HEK293 (cell line): Measurements from ENCODE around the gene SHMT2.
A peak's percentile ranks its signal among the peaks of the same experiment; 100 is the strongest.

Experiments
- CTCF ChIA-PET: fragments of 350-600 bp; formaldehyde crosslinking; extraction: SDS; loops from one replicate; lab custom pipeline; 2021; ENCODE audit warnings: antibody characterized with exemption; lab: Yijun Ruan, JAX
- POLR2A ChIA-PET: fragments of 300-600 bp; formaldehyde crosslinking; extraction: SDS; loops from one replicate; lab custom pipeline; 2020; ENCODE audit warnings: antibody characterized with exemption, inconsistent platforms; lab: Yijun Ruan, JAX
- H3K27ac ChIP-seq: fragments of 200-500 bp; sonication (Bioruptor generic); 2 replicates; pipeline ENCODE4 v1.5.1; 2014; ENCODE audit warnings: low read depth, low read length, control low read depth, inconsistent platforms; ENCODE audit errors: extremely low read depth
- H3K36me3 ChIP-seq, 2 experiments: fragments of 200-500 bp in 1 of 2; sonication (Bioruptor generic) in 1 of 2; 1 replicate in 1 of 2; 2 replicates in 1 of 2; pipeline ENCODE4 v1.5.1; 2014 to 2017; ENCODE audit warnings: inconsistent platforms in 2 of 2, low read length in 2 of 2; ENCODE audit not compliant: control insufficient read depth in 2 of 2, insufficient read depth in 1 of 2
- H3K4me1 ChIP-seq: fragments of 200-500 bp; sonication (Bioruptor generic); 2 replicates; pipeline ENCODE4 v1.5.1; 2014; ENCODE audit warnings: mild to moderate bottlenecking, low read length, inconsistent platforms; ENCODE audit not compliant: control insufficient read depth, insufficient read depth
- H3K4me3 ChIP-seq: 2 replicates; pipeline ENCODE4 v1.5.1; 2011; ENCODE audit warnings: low read depth, mild to moderate bottlenecking, control low read depth, low read length, moderate library complexity
- H3K9me3 ChIP-seq: fragments of 200-500 bp; sonication (Bioruptor generic); 2 replicates; pipeline ENCODE4 v1.5.1; 2014; ENCODE audit warnings: low read depth, low read length, inconsistent platforms; ENCODE audit not compliant: control insufficient read depth, insufficient read depth
- AEBP2 ChIP-seq: fragments of 450-650 bp; formaldehyde crosslinking; IDR thresholded peaks from 2 replicates; pipeline ENCODE4 v1.5.1; 2016; ENCODE audit warnings: missing biosample characterization, missing genetic modification characterization, borderline replicate concordance
- ATF2 ChIP-seq: fragments of 450-650 bp; formaldehyde crosslinking; IDR thresholded peaks from 2 replicates; pipeline ENCODE4 v1.5.1; 2016; ENCODE audit warnings: missing biosample characterization, missing genetic modification characterization, low read depth
- EGR2 ChIP-seq: fragments of 450-650 bp; formaldehyde crosslinking; IDR thresholded peaks from 2 replicates; pipeline ENCODE4 v1.5.1; 2016; ENCODE audit warnings: low read depth, missing biosample characterization, missing genetic modification characterization
- GFI1B ChIP-seq: fragments of 450-650 bp; formaldehyde crosslinking; IDR thresholded peaks from 2 replicates; pipeline ENCODE4 v1.5.1; 2016; ENCODE audit warnings: missing biosample characterization, missing genetic modification characterization
- IKZF3 ChIP-seq: fragments of 450-650 bp; IDR thresholded peaks from 2 replicates; pipeline ENCODE4 v1.5.0; 2018; ENCODE audit warnings: missing biosample characterization, mild to moderate bottlenecking, missing genetic modification characterization, moderate library complexity
- ZBTB21 ChIP-seq: fragments of 450-650 bp; formaldehyde crosslinking; IDR thresholded peaks from 2 replicates; pipeline ENCODE4 v1.5.1; 2017; ENCODE audit warnings: missing biosample characterization, missing genetic modification characterization
- ZBTB48 ChIP-seq: fragments of 450-650 bp; formaldehyde crosslinking; IDR thresholded peaks from 2 replicates; pipeline ENCODE4 v1.5.1; 2016; ENCODE audit warnings: missing biosample characterization, missing genetic modification characterization
- ZBTB6 ChIP-seq: fragments of 450-650 bp; formaldehyde crosslinking; IDR thresholded peaks from 2 replicates; pipeline ENCODE4 v1.5.1; 2017; ENCODE audit warnings: missing biosample characterization, missing genetic modification characterization
- ZBTB8A ChIP-seq: fragments of 450-650 bp; formaldehyde crosslinking; IDR thresholded peaks from 2 replicates; pipeline ENCODE4 v1.5.1; 2016; ENCODE audit warnings: missing biosample characterization, missing genetic modification characterization
- ZEB2 ChIP-seq: fragments of 450-650 bp; formaldehyde crosslinking; IDR thresholded peaks from 2 replicates; pipeline ENCODE4 v1.5.1; 2016; ENCODE audit warnings: missing biosample characterization, missing genetic modification characterization
- ZFHX2 ChIP-seq: fragments of 450-650 bp; formaldehyde crosslinking; conservative IDR thresholded peaks from 2 replicates; pipeline ENCODE4 v1.5.1; 2016; ENCODE audit warnings: missing biosample characterization, missing genetic modification characterization
- ZNF148 ChIP-seq: fragments of 450-650 bp; formaldehyde crosslinking; IDR thresholded peaks from 2 replicates; pipeline ENCODE4 v1.5.0; 2017; ENCODE audit warnings: missing biosample characterization, missing genetic modification characterization, borderline replicate concordance
- ZNF26 ChIP-seq: fragments of 450-650 bp; formaldehyde crosslinking; IDR thresholded peaks from 2 replicates; pipeline ENCODE4 v1.5.1; 2016; ENCODE audit warnings: missing biosample characterization, missing genetic modification characterization
- ZNF302 ChIP-seq: fragments of 450-650 bp; formaldehyde crosslinking; IDR thresholded peaks from 2 replicates; pipeline ENCODE4 v1.5.1; 2016; ENCODE audit warnings: missing biosample characterization, missing genetic modification characterization, low read depth
- ZNF394 ChIP-seq: fragments of 450-650 bp; formaldehyde crosslinking; IDR thresholded peaks from 2 replicates; pipeline ENCODE4 v1.5.1; 2016; ENCODE audit warnings: missing biosample characterization, missing genetic modification characterization, mild to moderate bottlenecking, moderate library complexity, borderline replicate concordance
- ZNF398 ChIP-seq: fragments of 450-650 bp; formaldehyde crosslinking; IDR thresholded peaks from 2 replicates; pipeline ENCODE4 v1.5.1; 2017; ENCODE audit warnings: missing biosample characterization, missing genetic modification characterization
- ZNF585B ChIP-seq: fragments of 450-650 bp; formaldehyde crosslinking; IDR thresholded peaks from 2 replicates; pipeline ENCODE4 v1.5.1; 2016; ENCODE audit warnings: missing biosample characterization, missing genetic modification characterization
- ZNF707 ChIP-seq: fragments of 450-650 bp; formaldehyde crosslinking; IDR thresholded peaks from 2 replicates; pipeline ENCODE4 v1.5.1; 2016; ENCODE audit warnings: missing biosample characterization, missing genetic modification characterization
- ZSCAN4 ChIP-seq: fragments of 450-650 bp; formaldehyde crosslinking; IDR thresholded peaks from 2 replicates; pipeline ENCODE4 v1.5.1; 2017; ENCODE audit warnings: missing biosample characterization, missing genetic modification characterization

SHMT2 gene

GRCh38 chr12:57218030-57218853 lies 11.3 kb upstream of the SHMT2 start (continued):
- TF ChIP-seq ZNF398 (tag by site-specific recombination), result peak; percentile 34
- peak; percentile 64 for TF ChIP-seq EGR2 (tag by site-specific recombination)
- peak; percentile 66 for TF ChIP-seq ZFHX2 (tag by site-specific recombination)
- TF ChIP-seq ZBTB21, result no peak
- TF ChIP-seq ZSCAN4 (tag by site-specific recombination), result peak; percentile 25; the same call in 1 of the 2 replicates
- no peak for TF ChIP-seq ZNF26
- 0 out of 2 replicates have a peak, but pooled peaks have one; percentile 8 for TF ChIP-seq IKZF3 (tag by site-specific recombination)
- TF ChIP-seq ATF2 (tag by site-specific recombination), result no peak

- POLR2A ChIA-PET, result interaction anchor here (4.8 kb wide), 1 partner anchor 11 kb away, joined by 44 read pairs; the partner anchor contains the start of gene SHMT2
- CTCF ChIA-PET, result interaction anchor here (0.7 to 8.8 kb wide), 2 partner anchors 18 to 641 kb away, joined by 3 to 628 read pairs; partner anchors contain the start of gene SHMT2
- no peaks in the 10 kb centered on the region for H3K9me3 ChIP-seq
- H3K4me1 ChIP-seq, result no peaks in the 10 kb centered on the region; the same call in 1 of the 2 replicates
- no peaks in the 10 kb centered on the region for H3K36me3 ChIP-seq
- no peak overlapping the region for H3K27ac ChIP-seq
- H3K4me3 ChIP-seq, result no peak overlapping the region
- TF ChIP-seq GFI1B (no peak), ZNF585B (no peak), ZNF148 (tag by site-specific recombination) (no peak), ZNF302 (tag by site-specific recombination) (no peak), ZBTB48 (tag by site-specific recombination) (no peak; the same call in 1 of the 2 replicates), ZEB2 (tag by site-specific recombination) (peak; percentile 50; the same call in 1 of the 2 replicates), AEBP2 (no peak), ZNF707 (tag by site-specific recombination) (peak; percentile 82), ZBTB8A (no peak), ZNF394 (tag by site-specific recombination) (peak; percentile 41; the same call in 1 of the 2 replicates), ZBTB6 (tag by site-specific recombination) (no peak)
Measured at GRCh38 chr12:57219205-57219992, 10.1 kb upstream of the SHMT2 start.
